GM19438 (cell line): ENCODE data around the gene ACSL6.

Experiments
- ATAC-seq: cut with Tn5 transposase; IDR thresholded peaks from one replicate; pipeline ENCODE4 v1.9.1; 2021; ENCODE audit warnings: low read depth; ENCODE audit not compliant: unreplicated experiment

ACSL6 gene

GRCh38 chr5:131986161-131986912 lies 25.1 kb downstream of the ACSL6 start:
- ATAC-seq: no peak

GRCh38 chr5:131984956-131985665 lies 26.3 kb downstream of the ACSL6 start:
- no peak for ATAC-seq

DNA sequence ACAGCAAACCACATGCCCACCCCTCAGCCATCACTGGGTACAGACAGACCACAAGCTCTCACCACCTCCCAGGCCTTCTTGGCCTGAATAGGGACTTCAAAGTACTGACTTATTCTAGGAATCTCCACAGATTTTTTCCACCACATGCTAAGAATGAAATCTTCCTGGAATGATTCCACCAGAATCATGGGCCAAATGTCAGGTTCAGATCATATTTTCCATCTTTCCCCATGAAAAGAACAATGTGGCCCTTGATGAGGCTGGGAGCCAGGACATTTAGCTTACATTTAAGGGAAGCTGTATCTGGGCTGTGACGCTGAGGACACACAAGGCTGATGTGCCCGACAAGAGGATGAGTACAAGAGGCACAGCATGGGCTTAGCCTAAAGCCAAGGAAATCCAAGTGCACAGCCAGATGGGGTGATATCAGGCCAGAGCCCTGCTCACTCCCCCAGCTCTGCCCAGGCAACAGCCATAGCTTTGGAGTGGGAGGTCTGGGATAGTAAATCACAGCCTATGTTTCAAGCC lies 28.1 kb downstream of the ACSL6 start:
- no peak for ATAC-seq

- ATAC-seq: no peak
Observed at GRCh38 chr5:131981516-131981915, 29.9 kb downstream of the ACSL6 start.

DNA sequence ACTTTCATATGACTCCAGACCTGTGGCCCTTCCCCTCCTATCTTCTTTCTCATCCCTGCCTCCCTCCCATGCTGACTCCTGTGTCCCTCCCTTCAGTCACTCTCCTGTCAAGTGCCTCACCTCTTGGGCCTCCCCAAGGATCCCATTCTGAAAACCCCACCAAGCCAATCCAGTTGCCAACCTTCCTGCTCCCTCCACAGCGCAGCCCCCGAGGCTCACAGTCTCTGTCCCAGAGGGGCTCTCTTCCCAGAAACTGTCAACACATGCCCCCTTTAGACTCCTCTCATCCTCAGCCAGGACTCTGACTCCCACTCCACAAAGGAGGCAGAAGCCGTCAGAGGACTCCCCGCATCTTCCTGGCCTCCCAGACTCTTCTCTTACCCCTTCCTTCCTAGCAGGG lies 30.8 kb downstream of the ACSL6 start:
- ATAC-seq: no peak

DNA sequence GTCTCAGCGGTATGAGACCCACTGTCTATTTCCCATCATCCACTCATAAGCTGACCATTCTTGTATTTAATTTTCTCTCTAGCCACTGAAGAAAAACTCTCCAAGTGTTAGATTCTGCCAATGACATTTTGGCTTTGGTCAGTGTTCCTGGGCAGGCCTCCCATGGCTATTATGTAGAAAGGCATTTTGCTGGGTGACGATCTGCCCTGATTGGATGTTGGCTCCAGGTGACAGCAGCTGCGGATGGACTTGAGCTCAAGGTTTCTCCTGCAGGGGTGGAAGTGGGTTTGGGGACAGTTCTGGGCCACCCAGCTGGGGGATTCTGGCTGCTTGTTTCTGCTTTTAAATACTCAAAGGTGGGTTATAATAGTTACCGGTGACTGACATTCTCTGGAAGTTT lies 31.6 kb downstream of the ACSL6 start:
- ATAC-seq: no peak

GRCh38 chr5:131977212-131977604 lies 34.2 kb downstream of the ACSL6 start:
- ATAC-seq: no peak

GRCh38 chr5:131976414-131977211 lies 34.8 kb downstream of the ACSL6 start:
- no peak for ATAC-seq

- no peak for ATAC-seq
Observed at GRCh38 chr5:131974956-131975726, 36.3 kb downstream of the ACSL6 start.

GRCh38 chr5:131974622-131974955 lies 36.9 kb downstream of the ACSL6 start:
- ATAC-seq: no peak

DNA sequence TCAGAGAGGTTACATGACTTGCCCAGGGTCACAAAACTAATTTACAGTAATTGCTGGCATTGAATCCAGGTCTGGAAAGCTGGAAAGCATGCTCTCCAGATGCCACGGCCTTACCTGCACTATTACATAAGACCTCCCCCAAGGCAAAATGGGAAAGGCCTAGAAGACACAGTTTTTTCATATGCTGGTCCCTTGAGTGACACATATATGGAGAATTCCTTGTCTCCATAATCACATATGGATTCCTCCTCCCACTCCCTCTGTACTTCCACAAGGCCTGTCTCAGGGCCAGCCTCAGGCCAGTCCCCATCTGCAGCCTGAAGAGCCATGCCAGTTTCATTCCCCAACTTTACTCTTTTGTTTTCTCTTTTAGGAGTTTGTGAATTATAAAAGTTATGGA lies 37.4 kb downstream of the ACSL6 start:
- no peak for ATAC-seq

- ATAC-seq: no peak
Observed at GRCh38 chr5:131973089-131973712, 38.3 kb downstream of the ACSL6 start.

DNA sequence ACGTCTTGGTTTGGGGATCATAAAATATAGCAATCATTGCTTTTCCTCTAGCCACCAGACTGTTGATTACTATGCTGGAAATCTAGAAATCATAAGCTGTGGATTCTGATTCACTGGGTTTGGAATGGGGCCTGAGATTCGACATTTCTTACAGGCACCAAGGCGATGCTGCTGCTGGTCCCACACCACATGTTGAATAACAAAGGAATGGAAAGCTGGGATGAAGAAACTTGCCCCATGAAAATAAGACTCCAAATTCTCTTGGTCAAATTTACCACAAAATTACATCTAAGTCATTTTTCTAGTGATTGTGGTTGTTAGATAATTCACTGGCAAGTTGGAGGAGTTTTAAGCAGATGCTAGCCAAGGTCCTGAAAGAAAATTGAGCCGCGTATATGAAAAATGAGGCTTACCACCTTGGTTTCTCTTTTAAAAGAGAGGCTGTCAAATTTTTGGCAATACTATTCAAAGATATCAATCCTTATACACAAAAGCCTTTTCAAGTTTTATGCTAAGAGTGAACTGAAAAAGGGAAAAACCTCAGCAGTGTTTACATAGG lies 43.0 kb downstream of the ACSL6 start:
- ATAC-seq: no peak

- ATAC-seq: no peak
Observed at GRCh38 chr5:131966551-131966950, 44.9 kb downstream of the ACSL6 start.

GRCh38 chr5:131965826-131966415 lies 45.5 kb downstream of the ACSL6 start:
- ATAC-seq: no peak

- no peak for ATAC-seq
Observed at GRCh38 chr5:131959906-131960305, 51.6 kb downstream of the ACSL6 start.

DNA sequence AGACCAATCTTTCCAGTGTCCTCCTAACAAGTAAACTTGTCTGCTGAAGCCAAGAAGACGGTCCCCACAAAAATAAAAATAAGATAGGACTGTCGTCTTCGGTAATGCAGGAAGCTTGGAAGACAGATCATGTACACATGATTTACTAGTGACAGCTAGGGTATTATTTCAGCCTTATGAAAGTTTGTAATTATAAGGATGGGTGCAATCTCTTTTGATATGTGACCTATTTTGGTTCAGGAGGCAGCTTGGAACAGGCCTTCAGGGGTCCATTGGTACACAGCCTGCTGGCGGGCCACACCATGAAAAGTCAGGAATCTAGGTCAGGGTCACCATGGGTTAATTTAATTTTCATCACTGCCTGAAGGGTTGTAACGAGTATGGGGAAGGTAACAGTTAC lies 52.3 kb downstream of the ACSL6 start:
- ATAC-seq: no peak

GRCh38 chr5:131957721-131958441 lies 53.6 kb downstream of the ACSL6 start:
- ATAC-seq: no peak

GRCh38 chr5:131953969-131954368 lies 57.5 kb downstream of the ACSL6 start:
- no peak for ATAC-seq
